Stimulated activated effector memory CD8-positive, alpha-beta T cell treated with anti-CD3 and anti-CD28 coated beads, Interleukin-12 subunit alpha, Interleukin-12 subunit beta, amount 100 ng/mL, for 72 hours (primary cell): ENCODE data around the gene PGAP3.
A peak's percentile ranks its signal among the peaks of the same experiment; 100 is the strongest.

Experiments
- ATAC-seq: fragments of 150-1000 bp; cut with Tn5 transposase; 2 replicates; pipeline ENCODE4 v1.10.0; 2021
- DNase-seq, 2 donors: peaks; one replicate each; pipeline ENCODE4 v3.0.0; 2021 to 2022; ENCODE audit warnings: low spot score in 2 of 2
- H3K27ac Mint-ChIP-seq: one replicate; pipeline ENCODE4 v1.8.0; 2022; ENCODE audit warnings: mild to moderate bottlenecking, mixed read lengths
- H3K36me3 Mint-ChIP-seq: one replicate; pipeline ENCODE4 v1.8.0; 2022; ENCODE audit warnings: mild to moderate bottlenecking, mixed read lengths
- H3K4me1 Mint-ChIP-seq: one replicate; pipeline ENCODE4 v1.8.0; 2022; ENCODE audit warnings: mixed read lengths
- H3K4me3 Mint-ChIP-seq: one replicate; pipeline ENCODE4 v1.8.0; 2022; ENCODE audit warnings: mild to moderate bottlenecking, mixed read lengths
- H3K9me3 Mint-ChIP-seq: one replicate; pipeline ENCODE4 v1.8.0; 2022; ENCODE audit warnings: mixed read lengths

Gene PGAP3

DNA sequence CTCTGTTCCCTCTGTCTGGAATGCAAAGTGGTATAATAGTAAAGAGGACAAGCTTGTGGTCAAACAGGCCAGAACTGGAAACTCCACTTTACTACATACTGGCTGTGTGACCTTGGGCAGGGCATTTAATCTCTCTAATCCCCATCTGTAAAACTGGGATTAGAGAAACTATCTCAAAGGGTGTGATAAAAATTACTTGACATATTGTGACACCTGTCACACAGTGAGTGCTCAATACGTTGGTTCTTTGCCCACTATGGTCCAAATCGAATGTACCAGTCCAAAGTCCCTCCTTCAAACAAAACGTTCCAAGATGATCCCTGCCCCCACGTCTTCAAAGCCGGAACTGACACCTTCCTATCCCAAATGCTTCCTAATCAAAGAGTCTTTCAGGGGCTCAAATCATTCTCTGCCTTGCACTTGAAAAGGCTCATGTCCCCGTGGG lies 734 bp downstream of the PGAP3 start:
- ATAC-seq: no peak
- H3K36me3 Mint-ChIP-seq: peaks cover 9% of the 10 kb centered on the region
- DNase-seq: no peak
- H3K4me3 Mint-ChIP-seq: peak overlapping the region; percentile 85
- peaks cover 2% of the 10 kb centered on the region for H3K9me3 Mint-ChIP-seq
- H3K4me1 Mint-ChIP-seq: peaks cover 35% of the 10 kb centered on the region
- H3K27ac Mint-ChIP-seq: peak overlapping the region; percentile 93

DNA sequence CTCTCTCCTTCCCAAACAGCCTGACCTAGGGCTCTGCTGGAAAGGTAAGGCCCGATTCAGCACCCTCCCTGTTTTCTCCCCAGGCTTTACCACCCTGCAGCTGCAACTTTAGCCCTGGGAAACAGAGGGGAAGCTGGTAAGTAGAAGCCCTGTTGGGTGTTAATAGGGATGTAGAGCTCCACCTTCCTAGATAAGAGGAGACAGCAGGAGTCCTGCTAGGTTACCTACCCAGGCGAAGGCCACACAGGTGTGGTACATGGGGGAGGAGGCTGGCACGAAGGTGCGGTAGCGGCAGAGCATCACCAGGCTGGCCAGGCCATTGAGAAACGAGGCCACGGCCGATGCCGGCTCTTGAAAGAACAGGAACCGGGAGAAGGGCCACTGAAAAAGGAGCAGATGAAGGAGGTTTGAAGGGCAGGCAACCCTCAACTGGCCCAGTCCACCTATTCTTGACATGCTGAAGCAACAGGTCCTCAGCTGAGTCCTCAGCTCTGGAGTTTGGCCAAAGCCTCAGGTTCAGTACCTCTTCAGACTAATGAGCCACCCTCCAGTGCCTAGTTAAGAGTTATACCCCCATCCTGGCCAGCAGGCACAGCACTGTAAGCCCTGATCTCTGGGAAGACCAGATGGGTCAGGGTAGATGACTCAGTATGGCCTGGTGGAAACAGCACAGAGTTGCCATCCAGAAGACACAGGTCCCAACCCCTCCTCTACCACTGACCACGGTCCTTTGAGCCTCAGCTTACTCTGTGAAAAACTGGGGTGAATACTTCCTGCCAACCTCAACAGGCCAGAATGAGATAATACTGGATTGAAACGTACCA lies 3.3 kb downstream of the PGAP3 start:
- Mint-ChIP-seq H3K4me3 (no peak overlapping the region), H3K27ac (no peak overlapping the region), H3K4me1 (peaks cover 53% of the 10 kb centered on the region), H3K36me3 (peaks cover 14% of the 10 kb centered on the region), H3K9me3 (peaks cover 2% of the 10 kb centered on the region)
- no peak for DNase-seq
- no peak for ATAC-seq

DNA sequence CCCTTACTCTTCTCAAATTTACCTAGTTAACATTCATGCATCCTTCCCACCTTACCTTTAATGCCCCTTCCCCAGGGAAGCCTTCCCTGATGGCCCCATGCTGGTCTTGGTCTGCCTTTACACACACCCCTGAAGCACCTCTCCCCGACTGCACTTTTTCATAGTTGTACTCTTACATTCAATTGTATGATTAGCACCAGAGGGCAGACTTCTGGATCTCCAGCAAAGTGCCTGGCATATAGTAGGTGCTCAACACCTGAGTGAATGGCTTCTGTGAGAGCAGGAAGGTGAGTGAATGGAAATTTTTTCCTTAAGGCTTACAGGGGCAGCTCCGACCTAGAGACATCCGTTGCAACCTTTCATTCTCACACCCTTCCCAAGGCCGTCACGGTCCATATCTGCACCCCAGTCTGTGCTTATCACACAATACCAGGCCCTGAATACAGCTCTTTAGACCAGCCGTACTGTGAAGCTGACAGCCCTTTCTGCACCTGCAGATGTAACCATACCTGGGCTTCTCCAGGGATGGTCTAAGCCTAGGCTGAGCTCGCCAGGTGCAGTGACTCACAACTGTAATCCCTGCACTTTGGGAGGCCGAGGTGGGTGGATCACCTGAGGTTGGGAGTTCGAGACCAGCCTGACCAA lies 4.4 kb downstream of the PGAP3 start:
- H3K27ac Mint-ChIP-seq: peak overlapping the region; percentile 13
- ATAC-seq (no peak), DNase-seq (no peak)
- no peak overlapping the region for H3K4me3 Mint-ChIP-seq
- H3K9me3 Mint-ChIP-seq: peaks cover 2% of the 10 kb centered on the region
- H3K36me3 Mint-ChIP-seq: peaks cover 14% of the 10 kb centered on the region
- H3K4me1 Mint-ChIP-seq: peaks cover 57% of the 10 kb centered on the region

DNA sequence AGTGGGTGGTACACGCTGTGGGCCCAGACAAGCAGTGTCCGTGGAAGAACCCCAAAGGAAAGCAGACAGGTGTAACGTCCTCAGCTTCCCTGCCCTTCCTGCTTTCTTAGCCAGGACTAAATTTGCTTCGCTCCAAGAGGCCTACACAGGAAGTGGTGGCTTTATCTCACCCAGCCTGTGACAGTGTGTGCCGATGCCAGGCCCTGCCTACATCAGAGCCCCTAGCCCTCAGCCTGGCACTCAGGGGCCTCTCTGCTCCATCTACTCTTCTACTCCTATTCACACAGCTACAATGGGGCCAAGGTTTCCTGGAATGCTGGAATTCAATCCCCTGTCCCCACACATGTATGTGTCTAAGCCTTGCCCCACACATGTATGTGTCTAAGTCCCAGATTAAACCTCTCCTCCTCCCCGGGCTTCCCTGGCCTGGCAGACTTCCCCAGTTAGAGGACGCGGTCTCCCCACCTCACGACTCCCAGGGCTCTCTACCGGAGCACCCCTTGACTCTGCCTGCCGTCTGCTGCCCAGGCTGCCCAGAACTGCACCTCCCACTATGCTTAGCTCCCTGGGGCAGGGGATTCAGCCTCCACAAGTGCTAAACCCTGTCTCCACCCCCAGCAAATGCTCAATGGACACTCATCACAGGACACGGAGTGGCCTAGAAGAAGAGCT lies 8.2 kb downstream of the PGAP3 start:
- Mint-ChIP-seq H3K27ac (peak overlapping the region; percentile 99), H3K4me3 (peak overlapping the region; percentile 61), H3K36me3 (peaks cover 14% of the 10 kb centered on the region), H3K9me3 (no peaks in the 10 kb centered on the region), H3K4me1 (peaks cover 71% of the 10 kb centered on the region)
- DNase-seq (peak in 1 of 2 donors; percentile 75), ATAC-seq (peak; percentile 78)

DNA sequence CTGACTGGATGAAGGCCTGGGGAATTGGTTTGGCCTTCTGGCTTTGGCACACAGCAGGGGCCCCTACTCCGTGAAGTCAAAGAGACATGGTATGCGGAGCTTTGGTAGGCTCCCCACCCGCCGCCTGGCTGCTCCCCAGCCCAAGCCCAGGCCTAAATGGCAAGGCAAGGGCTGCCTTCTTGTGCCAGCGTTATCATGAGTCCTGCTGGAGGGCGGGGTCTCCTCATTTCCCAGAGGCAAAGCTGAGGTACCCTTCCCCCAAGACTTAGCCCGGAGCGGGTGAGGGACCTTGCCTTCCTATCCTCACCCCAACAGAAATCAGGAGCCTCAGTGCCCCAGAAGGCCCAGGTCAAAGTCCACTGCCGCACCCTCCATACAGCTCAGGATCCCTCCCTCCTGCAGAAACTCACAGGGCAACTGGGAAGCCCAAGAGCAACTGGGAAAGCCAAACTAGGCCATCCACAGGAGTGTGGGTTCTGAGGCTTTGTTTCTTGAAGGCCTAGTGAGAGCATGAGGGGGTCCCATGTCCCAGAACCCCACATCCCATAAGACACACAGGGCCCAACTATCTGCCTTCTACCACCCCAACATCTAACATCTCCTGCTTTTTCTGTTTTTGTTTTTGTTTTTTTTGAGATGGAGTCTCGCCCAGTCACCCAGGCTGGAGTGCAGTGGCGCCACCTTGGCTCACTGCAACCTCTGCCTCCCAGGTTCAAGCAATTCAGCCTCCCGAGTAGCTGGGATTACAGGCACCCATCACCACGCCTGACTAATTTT lies 9.3 kb downstream of the PGAP3 start:
- no peaks in the 10 kb centered on the region for H3K9me3 Mint-ChIP-seq
- H3K27ac Mint-ChIP-seq: peak overlapping the region; percentile 99
- peaks cover 71% of the 10 kb centered on the region for H3K4me1 Mint-ChIP-seq
- peaks cover 14% of the 10 kb centered on the region for H3K36me3 Mint-ChIP-seq
- peak overlapping the region; percentile 61 for H3K4me3 Mint-ChIP-seq
- ATAC-seq (no peak), DNase-seq (no peak)

DNA sequence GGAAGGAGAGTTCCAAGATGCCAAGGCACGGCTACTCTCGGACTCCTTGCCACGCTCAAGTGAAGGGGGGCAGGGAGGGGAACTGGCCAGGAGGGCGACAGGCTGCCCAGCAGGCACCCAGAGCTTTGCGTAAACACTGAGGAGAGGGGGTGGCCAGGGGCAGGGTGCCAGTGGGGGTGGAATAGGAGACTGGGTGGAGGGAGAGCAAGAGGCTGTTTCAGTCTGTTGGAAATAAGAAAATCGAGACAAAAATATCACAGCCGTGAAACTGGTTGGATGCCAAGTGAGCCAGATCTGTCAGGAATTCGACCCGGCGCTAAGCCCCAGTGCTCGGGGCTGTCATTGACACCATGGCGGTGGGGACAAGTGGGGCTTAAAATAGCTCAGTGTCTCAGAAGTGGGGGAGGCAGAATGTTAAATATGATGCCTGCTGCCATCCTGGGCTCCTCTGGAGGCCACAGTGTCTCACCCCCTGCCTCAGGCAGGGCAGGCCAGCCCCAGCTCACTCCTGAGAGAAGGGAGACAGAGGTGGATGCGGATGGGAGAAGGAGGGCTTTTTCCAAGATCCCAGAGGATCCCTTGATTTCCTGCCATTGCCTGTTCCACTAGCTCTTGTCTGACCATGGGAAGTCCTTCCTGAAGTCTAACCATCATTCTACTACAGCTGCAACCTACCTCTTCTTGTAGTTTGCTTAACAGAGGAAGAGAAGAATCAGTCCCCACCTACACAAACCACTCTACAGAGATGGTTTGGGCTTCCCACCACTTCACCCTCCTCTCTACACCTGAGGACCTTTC lies 10.1 kb downstream of the PGAP3 start:
- ATAC-seq: no peak
- H3K9me3 Mint-ChIP-seq: no peaks in the 10 kb centered on the region
- peaks cover 65% of the 10 kb centered on the region for H3K4me1 Mint-ChIP-seq
- DNase-seq: no peak
- H3K4me3 Mint-ChIP-seq: peak overlapping the region; percentile 61
- H3K27ac Mint-ChIP-seq: peak overlapping the region; percentile 99
- H3K36me3 Mint-ChIP-seq: peaks cover 10% of the 10 kb centered on the region

DNA sequence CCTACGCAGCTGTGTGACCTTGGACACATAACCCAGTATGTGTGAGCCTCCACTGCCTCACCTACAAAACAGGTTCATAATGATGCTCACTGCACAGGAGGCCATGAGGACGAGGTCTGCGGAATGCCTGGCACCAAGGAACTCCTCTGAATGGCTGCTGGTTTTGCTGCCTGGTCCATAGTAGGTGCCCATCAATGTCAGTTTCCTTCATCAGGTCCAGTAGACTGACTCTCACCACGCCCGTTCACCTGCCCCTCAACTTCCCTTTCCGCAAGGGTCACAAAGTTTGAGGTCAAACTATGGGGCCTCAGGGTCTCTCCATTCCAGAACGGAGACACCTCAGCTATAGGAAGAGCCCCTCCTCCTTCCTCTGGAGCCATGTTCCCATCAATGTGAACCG lies 10.8 kb downstream of the PGAP3 start:
- Mint-ChIP-seq H3K9me3 (no peaks in the 10 kb centered on the region), H3K27ac (peak overlapping the region; percentile 99), H3K4me1 (peaks cover 70% of the 10 kb centered on the region), H3K4me3 (no peak overlapping the region), H3K36me3 (peaks cover 10% of the 10 kb centered on the region)
- DNase-seq (no peak), ATAC-seq (no peak)

DNA sequence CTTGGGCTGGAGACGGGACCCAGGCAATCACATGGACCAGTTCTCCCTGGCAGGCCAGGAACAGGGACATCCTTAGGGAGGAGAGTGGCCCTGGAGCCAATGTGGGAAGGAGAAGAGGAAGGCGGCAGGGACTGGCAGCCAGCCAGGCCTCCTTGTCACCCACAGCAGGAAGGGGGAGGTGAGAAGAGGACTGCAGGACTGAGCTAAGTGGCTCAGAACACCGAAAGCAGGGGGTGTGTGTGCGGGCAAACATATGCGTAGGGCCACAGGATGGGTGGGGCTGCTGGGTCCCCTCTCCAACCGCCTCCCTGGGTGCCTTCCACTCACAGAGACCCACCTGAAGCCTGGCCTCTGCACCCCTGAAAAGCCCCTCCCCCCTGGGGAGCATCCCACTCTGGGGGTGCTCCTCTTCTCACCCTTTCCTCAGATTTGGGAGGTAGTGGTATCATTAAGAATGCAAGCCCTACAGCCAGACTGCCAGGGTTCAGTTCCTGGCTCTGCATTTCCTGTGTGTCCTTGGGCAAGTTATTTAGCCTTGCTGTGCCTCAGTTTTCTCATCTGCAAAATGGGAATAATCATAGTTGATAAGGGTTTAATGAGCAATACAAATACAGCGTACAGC lies 11.5 kb downstream of the PGAP3 start:
- Mint-ChIP-seq H3K27ac (peak overlapping the region; percentile 90), H3K4me3 (peak overlapping the region; percentile 53), H3K4me1 (peaks cover 75% of the 10 kb centered on the region), H3K9me3 (no peaks in the 10 kb centered on the region), H3K36me3 (peaks cover 10% of the 10 kb centered on the region)
- ATAC-seq: peak; percentile 75
- peak in 1 of 2 donors; percentile 70 for DNase-seq

DNA sequence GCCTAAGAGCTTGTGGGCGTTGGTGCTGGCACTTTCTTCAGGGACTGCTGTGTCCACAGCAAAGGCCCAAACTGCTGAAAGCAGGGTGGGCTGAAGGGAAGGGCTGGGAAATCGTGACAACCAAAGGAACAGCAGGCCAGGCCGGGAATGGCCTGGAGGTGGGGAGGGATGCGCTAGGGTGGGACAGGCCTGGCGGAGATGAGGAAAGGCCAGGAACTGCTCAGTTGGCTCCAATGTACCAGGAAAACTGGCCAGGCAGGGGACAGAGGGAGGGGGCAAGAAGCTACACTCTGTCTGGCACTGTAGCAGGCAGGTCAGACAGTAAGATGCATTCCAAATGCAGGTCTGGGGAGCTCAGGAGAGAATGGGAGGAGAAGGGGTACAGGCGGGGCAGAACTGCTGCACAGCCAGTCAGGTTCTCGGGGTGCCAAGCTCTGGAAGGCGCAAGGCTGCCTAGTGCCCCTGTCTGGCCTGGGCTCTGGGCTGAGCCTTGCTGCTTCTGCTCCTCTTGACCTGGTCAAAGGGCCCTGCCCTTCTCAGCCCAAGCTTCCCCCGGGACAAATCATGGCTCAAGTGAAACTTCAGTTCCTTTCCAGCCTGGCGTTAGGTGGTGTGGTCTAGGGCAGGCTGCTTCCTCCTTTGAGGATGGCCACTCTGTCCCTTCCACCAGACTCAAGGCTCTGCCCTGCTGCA lies 12.3 kb downstream of the PGAP3 start:
- Mint-ChIP-seq H3K4me3 (peak overlapping the region; percentile 53), H3K4me1 (peaks cover 68% of the 10 kb centered on the region)

DNA sequence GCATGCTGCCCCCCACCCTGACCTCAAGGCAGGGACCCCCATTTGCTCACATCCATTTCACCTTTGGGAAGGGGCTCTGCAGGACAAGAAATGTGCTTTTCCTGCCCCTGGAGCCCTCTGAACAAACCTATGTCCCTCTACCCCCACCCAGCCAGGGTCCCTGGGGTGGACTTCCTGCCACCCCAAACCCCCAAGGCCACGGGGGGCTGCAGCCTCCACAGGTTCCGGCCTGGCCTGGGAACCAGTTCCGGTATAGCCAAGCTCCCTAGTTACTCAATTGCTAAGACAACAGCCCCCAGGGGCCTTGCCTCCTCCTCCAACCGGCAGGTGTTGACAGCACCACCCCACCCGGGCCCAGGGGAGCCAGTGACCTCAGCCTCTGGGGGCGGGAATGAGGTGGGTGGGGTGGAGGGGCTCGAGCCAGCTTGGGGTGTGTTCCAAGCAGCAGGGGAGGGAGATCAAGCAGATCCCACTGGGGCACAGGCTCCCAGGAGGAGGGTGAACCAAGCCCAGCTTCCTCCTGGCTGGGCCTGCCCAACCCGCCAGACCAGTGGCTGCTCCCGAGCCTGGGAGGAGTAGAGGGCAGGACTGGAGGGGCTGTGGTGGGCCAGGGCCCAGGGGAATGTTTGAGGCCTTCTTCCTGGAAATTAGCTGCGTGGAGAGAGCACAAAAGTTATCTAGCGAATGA lies 13.0 kb downstream of the PGAP3 start:
- peak overlapping the region; percentile 10 for H3K4me3 Mint-ChIP-seq
- H3K4me1 Mint-ChIP-seq: peaks cover 61% of the 10 kb centered on the region
- no peaks in the 10 kb centered on the region for H3K9me3 Mint-ChIP-seq
- H3K36me3 Mint-ChIP-seq: peaks cover 7% of the 10 kb centered on the region
- ATAC-seq (no peak), DNase-seq (no peak)
- H3K27ac Mint-ChIP-seq: peak overlapping the region; percentile 90

More for the DNA sequence above, 12.3 kb downstream of the PGAP3 start:
- Mint-ChIP-seq H3K27ac (peak overlapping the region; percentile 90), H3K36me3 (peaks cover 10% of the 10 kb centered on the region), H3K9me3 (no peaks in the 10 kb centered on the region)
- no peak for ATAC-seq
- DNase-seq: no peak

DNA sequence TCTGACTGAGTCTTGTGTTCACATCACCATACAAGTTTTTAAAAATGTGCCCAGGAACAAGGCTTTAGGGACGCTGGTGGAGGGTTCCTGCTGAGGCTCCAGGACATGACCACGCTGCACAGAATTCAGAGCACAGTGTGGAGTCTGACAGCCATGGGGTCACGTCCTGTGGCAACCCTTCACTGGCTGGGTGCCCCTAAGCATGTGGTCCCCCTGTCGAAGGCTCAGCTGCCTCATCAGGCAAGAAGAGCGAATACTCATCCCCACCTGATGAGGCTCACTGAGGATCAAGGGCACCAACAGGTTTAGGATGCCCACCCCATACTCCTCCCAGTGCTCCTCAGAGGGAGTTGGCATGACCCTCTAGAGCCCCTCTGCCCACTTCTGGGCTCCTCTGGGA lies 13.7 kb downstream of the PGAP3 start:
- ATAC-seq: no peak
- Mint-ChIP-seq H3K36me3 (peaks cover 5% of the 10 kb centered on the region), H3K4me1 (peaks cover 54% of the 10 kb centered on the region), H3K4me3 (no peak overlapping the region), H3K27ac (no peak overlapping the region), H3K9me3 (no peaks in the 10 kb centered on the region)
- no peak for DNase-seq

DNA sequence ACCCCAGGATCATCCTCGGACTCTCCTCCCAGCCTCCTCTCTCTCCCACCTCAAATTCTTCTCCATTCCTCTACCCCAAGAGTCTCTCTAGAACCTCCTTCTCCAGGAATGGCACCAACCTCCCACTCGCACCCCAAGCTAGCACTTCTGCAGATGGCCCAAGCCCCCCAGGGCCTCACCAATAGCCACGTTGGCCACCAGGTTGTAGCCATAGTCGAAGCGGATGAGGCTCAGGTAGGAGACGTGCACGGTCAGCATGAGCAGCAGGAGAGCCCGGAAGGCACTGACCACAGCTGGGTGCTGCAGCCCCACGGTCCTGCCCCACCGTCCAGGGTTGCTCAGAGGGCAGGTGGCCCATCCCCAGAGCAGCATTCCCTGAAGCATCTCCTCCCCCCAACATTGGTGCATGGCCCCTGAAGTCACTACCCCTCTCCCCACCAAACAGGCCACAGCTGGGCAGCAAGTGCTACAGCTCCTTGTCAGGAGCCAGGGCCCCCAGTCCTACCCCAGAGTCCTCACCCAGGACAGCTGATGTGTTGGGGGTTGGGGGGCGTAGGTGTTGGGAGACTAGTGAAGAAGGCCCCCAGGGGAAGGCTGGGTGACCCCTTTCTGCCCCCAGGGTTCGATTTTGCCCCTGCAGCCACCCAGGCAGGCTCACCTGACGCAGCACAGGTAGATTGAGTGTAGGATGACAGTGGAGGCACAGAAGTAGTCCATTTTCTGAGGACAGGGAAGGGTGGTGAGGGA lies 14.3 kb downstream of the PGAP3 start:
- peaks cover 52% of the 10 kb centered on the region for H3K4me1 Mint-ChIP-seq

More for the DNA sequence above, 14.3 kb downstream of the PGAP3 start:
- Mint-ChIP-seq H3K36me3 (peaks cover 10% of the 10 kb centered on the region), H3K27ac (no peak overlapping the region), H3K4me3 (no peak overlapping the region), H3K9me3 (no peaks in the 10 kb centered on the region)
- ATAC-seq (no peak), DNase-seq (no peak)
